Measurements from ENCODE around the gene KDM4C.

KDM4C gene

DNA sequence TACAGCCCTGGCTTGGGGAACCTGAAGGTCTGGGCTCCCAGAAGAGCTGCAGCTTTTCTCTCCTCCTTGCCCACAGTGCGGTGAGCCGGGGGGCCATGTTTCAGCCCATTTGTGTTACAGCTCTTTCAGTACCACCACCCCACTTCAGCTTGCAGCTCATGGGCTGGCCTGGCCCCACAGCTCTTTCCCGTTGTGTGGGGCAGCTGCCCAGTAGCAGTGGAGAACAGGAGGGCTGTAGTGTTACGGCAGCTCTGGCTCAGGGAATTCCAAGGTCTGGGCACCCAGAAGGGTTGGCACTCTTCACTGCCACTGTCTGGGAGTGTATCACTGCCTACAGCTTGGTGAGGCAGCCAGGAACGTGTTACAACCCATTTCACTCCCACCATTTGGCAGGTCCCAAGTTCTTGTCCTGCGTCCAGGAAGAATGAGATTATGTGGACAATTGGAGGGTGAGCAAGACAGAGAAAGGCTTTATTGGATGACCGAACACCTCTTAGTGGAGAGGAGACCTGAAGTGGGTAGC lies 390.5 kb downstream of the KDM4C start:
- DNase-seq = no peak

DNA sequence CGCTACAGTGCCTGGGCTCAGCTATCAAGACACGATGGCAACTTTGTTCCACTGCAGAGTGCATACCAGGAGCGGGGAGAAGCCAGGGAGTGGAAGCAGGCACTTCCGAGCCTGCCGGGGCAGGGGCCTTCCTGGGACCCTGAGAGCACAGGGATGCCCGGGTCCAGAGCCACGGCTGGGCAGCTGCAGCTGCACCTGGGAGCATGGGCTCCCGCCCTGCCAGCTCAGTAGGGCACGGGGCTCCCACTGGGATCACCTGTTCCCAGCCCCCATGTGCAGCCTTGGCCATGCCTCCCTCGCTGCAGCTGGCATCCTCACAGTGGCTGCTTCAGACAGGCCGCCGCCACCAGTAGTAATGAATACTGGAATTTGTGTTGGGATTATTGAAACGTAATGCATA lies 391.5 kb downstream of the KDM4C start:
- no peak for DNase-seq

DNA sequence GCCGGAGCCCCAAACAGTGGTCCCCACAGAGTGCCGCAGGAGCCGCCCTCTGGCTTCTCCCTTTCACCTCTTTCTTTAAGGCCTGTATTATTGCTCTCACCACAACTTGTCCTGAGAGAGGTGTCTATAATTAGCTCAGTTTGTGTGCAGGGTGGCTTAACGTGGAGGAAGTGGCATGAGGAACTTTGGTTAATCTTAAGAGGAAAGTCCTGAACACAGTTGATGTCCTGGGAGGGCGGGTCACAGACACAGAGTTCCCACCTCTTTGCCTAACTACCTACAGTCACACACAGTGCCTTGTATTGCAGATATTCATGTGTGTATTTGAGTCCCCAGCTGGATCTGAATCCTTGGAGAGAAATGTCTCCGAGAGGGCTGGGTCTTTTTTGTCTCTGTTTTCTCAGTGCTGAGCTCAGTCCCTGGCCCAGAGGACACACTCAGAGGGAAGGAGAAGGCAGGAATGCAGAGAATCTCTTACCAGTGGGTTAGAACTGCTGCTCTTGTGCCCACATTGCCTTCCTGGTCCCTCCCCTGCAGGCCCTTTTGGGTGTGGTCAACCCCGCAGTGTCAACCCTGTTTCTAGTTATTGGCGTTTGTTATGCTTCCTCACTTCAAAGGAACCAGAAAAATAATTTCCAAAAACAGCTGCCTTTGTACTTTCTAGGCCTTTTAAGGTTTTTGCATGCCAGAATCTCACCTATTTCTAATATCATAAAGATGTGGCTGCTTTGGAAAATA lies 392.5 kb downstream of the KDM4C start:
- no peak for DNase-seq

DNA sequence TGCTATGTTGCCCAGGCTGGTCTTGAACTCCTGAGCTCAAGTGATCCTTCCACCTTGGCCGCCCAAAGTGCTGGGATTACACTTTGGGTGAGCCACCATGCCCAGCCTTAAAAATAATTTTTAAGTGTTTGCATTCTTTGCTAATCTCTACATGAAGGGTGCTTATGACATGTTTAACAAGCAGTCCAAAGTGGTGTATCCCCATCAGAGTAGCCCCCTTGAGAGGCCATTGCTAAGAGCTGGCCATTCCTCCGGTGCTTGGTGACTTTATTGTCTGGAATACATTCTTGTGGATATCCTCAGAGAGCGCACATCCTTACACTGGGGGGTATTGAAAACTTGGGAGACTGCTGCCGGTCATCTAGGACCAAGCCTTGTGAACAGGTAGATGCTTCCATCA lies 395.4 kb downstream of the KDM4C start:
- no peak for DNase-seq

DNA sequence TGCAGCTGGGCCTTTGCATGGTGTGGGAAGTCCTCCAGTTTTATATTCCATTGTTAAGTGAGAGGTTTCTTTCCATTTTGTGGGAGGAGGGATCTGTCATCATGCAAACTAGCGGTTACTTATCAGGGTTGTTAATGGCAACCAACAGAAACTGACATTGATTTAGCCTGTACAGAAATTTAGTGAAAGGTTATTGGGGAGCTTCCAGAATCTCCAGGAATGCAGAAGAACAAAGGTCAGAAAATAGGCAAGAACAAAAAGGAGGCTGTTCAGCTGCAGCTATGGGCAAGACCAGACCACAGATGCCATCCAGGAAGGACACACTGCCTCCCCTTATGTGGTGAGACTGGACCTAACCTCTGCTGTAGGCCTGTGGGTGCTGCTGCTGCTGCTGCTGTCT lies 395.8 kb downstream of the KDM4C start:
- no peak for DNase-seq

DNA sequence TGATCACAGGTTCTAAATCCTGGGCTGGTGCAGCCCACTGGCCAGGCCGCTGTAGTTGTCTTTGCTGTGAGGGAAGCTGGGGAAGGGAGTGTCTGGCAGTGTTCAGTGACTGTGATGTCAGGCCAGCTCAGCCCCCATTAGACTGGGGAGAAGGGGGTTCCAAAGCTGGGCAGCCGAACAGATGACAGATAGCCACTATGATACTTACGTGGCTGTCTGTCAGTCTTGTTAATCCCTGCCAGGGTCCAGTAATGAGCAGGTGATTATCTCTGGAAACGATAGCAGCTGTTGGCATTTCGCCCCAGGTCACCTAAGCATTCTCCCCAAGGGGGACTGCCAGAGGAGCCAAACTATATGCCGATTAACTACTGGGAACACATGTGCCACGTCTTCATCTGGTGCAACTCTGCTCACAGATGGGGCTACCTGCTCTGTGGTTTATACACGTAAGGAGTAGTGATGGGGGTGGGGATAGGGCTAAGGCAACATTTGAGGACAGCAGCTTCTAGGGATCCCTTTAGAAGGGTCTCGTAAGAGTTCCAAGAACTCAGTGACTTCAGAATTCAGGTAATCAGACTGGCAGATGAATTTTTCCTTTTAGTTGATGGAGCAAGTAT lies 396.3 kb downstream of the KDM4C start:
- no peak for DNase-seq

DNA sequence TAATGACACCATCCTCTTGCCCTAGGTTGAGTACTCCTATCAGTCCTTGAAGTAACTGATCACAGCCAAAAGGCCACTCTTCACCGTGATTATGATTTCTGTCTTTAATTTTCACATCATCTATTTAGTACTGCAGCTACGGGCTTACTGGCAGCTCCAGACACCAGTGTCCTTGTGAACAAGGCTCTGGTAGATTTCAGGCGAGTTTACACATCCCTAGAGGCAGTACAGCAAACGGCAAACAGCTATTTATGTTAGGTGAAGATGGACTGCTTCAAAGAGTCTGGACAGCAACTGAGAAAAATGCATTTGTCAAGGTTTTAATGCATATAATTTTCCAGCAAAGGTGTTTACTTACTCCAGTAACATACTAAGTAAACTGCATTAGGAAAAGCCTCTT lies 396.9 kb downstream of the KDM4C start:
- no peak for DNase-seq

DNA sequence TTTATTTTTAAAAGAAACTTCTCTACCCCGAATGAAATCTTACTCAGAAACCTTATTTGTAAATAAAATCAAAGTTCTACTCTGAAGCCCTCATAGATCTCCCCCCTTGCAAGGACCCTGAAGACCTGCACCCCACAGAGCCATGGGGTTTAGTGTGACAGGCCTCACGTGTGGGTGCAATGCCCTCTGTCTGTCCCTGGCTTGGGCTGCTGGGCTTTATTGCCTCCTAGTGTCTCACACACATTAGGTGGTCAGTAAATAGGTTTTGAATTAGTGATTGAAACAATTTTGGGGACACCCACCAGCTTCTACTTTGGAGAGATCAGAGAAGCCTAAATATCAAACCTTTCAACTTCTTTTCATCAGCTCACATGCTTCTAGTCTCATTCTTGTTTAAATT lies 403.7 kb downstream of the KDM4C start:
- DNase-seq = no peak

DNA sequence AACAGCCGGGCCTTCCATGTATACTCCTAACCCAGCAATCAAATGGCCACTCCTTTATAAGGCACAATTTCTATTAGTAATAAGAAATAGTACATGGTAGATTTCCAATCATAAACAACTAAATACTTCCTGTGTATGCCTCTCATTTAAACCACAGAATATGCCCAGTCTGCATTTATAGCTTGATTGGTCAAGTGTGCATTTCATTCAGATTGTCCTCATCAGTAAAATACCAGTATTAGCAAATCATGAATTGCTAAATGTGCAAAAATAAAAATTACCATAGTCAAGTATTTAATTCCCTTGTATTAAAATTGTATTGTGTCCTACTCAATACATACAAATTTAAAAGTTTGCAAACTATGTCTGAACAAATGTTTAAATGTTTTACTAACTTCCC lies 406.2 kb downstream of the KDM4C start:
- no peak for DNase-seq

DNA sequence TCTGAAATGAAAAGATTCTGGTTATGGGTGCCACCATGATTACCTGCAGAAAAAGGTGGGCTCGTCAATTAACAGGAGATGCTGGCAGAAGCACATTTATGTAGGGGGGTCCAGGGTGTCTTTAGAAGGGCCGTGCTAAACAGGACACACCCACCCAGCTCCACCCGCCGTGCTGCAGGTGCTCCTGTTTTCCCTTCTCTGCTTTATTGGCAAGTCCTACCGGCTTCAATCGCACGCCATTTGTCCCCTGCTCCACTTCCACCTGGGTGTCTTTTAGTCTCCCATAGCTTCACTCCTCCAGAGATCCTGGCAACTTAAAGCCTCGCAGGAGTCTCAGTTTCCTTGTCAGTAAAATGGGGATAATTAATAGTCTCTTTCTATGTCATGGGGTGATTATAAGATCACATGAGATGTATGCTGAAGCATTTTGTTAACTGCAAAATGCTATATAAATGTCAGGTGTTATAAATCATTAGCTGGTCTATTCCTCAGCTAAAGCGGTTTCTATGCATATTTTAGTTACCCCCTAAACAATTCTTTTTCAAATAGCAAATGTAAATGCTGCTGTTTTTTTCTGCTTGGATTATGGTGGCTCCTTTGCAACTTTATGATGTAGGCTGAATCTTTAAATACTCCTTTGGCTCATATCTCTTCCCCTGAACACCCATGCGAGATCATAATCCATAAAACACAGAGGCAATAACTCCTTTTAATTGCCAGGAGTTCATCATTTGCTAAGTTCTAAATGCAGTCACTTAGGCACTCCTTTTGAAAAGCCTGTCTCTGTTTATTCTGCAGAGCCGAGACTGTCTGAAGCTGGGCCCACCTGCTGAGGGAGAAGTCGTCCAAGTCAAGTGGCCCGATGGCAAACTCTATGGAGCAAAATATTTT lies 406.9 kb downstream of the KDM4C start:
- DNase-seq = no peak

DNA sequence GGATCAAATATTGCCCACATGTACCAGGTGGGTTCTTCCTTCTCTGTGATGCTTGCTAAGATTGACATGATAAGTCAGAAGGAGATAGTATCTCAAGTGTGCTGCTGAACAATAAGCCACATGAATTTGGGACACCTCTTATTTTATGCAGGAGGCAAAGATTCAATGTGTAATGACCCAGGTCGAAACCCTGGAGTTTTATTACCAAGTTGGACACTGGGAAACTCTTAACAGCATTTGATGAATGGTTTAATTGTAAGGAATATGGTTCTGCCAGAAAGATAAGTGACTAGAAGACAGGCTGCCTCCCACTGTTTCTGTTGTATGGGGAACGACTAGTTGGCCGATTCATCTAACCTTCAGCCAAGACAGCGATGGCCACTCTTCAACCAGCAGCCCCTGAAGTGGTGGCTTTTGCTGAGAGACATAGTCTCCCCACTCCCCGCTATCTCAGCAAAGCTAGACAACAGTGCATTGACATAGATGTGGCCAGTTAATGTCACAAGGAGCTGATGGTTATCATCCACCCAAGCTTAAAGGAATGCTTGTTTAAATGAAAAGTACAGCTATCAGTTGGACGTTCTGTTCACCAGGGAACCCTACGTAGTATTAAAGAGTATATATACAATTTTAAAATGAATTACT lies 407.7 kb downstream of the KDM4C start:
- peak; percentile 85 to 88 for DNase-seq

DNA sequence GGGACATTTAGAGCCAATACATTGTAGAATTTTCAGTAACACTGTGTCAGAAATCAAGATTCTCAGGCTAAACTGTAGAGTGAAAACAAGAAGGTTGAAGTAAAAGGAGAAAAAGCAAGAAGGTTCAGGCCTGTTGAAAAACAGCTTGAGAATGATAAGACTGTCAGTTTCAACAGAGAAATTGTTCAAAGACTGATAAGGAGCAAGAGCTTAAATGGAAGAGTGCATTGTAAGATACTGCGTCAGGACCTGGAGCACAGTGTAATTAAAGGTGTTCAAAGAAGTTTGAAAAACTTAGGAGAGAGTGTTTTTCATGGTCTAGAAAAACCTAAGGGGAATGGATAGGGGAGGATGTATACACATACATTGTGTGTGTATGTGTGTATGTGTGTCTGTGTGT lies 408.3 kb downstream of the KDM4C start:
- no peak for DNase-seq

DNA sequence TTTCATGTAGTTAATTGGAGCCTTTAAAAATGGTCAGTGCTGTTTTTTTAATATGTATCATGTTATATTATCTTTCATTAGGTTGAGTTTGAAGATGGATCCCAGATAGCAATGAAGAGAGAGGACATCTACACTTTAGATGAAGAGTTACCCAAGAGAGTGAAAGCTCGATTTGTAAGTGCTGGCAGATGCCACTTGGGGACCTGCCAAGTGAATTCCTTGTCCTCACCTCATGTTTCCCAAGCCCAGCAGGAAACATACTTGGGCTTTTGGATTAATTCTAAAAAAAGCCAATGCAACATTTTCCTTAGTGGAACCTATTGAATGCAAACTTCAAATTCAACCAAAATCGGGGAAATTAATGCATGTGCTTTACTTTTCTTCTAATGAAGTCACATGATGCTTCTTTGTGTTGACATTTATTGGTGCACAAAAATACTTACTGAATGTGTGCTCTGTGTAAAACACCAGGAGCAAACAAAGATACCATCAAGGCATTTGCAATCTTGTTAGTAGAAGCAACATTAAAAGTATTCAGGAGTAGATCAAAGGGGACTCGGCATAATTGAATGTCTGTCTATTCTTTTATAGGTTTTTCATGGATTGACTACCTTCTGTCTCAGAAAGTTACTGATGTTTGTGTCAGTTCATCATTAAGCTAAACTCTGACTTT lies 412.1 kb downstream of the KDM4C start:
- DNase-seq = no peak

DNA sequence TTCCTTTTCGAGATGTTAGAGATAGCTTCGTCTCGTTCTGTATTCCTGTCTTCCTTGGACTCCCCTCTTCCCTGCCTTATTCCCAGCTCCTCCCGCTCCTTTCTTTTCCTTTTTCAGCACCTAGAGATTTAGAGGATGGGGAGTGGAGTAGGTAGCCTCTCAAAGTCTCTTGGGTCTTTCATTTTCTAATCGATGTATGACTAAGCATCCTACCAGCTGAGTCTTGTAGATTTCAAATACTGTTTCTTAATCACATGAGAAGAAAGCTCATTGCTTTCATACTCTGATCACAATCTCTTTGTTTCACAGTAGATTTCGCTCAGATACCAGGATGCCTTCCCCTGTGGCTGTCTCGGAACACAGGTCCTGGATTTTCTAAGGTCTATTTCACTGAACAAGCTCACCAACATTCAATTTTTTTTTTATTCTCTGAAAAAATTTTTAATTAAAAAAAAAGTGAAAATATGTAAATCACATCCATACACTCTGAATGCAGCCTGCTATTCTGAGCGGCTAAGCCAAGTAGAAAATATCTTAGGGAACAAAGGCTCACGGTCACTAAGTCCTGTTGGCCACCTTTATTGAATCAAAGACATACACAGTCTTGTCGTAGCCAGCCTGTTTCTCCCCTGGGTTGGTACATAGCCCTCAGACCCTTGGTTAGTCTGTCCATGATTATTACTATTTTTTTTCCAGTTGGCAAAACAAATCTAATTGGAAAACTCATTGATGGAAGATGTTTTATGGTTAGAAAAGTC lies 413.8 kb downstream of the KDM4C start:
- no peak for DNase-seq

DNA sequence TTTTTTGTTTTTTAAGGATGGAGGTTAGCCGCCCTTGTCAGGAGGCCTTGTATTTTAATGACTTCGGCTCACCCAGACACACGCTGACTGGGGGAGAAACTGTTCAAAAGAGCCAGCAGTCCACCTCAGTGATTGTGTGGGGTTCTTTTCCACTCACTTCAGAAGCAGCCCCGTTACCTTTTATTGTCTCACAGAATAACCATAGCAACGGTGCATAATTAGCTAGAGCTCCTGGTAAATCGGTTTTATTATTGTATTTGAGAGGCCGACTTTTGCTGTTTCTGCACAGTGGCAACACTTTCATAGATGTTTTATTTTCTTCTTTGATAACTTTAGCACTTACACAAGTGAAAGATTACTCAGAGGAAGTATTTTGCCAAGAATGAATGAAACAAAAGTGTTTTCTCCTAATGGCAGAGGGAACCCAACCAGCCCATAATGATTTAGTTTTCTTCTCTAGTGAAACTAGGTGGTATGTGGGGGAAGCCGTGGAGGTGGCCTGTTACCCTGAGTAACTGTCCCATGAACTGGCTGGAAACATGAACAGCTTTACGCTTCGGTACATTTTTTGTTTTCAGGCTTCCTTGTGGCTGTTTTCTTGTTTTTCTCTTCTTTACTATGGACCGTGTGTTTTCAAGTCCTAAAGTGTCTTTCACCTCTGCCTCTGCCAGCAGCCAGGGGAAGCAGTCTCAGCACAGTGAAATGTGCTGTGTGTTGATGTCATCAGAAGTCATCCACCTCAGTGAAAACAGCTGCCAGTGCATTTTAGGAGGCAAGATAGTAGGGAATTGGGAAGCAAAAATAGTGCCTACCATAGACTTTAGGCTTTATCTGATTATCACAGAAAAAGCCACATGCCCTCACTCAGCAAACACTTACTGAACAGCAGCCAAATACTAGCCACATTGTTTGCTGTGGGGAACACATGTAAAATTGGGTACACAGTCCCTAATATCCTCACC lies 414.7 kb downstream of the KDM4C start:
- DNase-seq = no peak

DNA sequence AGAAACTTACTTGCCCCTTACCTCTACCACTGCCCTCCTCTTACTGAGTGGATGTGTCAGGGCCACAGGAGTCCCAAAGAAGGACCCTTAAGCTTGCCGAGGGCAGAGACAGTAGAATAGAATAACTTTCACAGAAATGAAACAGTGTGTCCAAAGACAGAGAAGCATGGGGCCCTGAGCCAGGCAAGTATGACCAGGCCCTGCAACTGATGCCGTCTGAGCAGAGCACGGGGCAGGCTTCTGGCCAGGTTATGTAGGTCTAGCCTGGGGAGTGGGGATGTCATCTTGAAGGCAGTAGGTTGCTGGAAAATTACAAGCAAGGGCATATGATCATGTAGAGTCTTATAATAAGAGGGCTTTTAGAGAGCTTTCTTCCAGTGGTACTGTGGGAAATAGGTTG lies 415.4 kb downstream of the KDM4C start:
- no peak for DNase-seq

DNA sequence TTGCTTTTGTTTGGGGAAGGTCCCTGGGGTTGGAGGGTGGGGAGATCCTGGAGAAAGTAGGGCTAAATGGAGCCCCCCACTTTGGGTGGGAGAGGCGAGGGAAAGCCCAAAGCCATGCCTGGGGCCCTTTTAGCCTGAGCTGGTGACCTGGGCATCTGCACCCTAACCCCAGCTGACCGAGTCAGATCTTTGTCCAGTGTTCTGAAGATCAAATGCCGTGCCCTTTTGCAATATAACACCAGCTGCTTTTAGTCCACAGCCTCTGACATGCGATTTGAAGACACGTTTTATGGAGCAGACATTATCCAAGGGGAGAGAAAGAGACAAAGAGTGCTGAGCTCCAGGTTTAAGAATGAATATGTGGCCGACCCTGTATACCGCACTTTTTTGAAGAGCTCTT lies 416.5 kb downstream of the KDM4C start:
- DNase-seq = no peak

DNA sequence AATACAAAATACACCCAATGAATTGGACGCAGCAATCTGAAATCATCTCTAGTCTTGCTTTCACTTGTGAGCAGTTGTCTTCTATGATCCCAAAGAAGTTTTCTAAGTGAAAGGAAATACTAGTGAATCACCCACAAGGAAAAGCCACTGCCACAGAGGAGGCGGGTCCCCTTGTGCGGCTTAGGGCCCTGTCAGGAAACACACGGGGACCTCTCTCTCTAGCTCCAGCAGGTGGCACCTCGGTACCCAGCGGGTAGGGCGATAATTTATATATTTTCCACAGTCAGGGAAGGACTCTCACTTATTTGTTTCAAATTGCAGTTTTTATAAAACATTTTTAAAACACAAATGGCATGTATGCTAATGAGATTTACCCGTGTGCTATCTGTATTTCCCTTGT lies 417.1 kb downstream of the KDM4C start:
- no peak for DNase-seq

DNA sequence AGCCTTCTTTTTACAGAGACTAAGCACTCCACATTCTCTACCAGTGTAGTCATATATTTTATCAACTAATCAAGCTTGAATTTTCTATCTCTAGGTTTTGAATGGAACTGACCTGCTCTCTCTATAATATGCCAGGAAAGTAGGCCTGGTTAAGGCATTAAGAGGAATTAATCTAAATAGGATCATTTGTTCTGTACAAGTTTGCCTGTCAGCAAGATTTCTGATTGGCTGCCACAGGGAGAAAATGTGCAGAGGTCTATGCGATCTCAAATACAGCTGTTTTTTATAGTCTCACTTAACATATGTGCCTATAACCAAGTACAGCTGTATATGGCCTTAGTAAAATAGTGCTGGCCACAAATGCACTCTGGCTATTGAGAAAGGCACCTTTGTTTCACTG lies 418.8 kb downstream of the KDM4C start:
- DNase-seq = no peak

DNA sequence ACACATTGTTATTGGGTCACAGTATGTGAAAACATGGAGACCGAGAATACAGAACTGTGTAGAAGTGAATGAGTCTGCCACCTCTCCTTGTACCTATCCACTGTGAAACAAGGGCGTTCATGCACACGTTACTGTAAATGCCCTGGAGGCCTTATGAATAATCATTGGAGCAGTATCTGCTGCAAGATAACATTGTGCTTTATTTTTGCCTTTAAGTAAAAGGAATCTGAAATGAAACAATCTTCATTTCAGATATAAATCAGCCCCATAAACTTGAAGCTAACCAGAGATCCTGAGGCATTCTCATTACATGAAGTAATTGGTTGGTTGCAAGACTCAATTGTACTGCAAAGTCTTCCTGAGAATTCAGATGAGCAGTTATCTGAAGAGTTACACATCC lies 419.6 kb downstream of the KDM4C start:
- DNase-seq = no peak

DNA sequence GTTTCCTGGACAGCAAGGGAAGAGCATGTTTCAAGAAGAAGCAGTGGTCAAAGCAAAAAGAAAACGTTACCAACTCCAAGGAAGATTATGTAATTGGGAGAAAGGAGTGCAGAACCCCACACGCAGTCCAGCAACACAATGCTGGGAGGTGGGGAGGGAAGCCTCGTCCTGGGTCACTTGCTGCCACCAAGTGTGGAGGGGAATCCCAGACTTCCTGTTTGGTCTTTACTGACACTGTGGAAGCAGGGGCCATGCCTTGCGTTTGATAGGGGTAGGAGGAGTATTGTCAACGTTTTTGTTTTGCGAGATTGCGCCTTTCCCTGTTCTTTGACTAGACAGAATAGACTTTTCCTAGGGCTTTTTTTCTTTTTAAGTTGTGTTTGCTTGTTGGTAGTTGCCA lies 421.0 kb downstream of the KDM4C start:
- no peak for DNase-seq

All from NCI-H187 (cell line).